WTC11 (cell line): ENCODE data around the gene PRPSAP1. TPM values are rescaled to one million over a fixed set of nuclear protein-coding genes. Genes with fewer than 3 reads are reported as not detected.

Experiments
- ATAC-seq: fragments of 200-7000 bp; cut with Tn5 transposase; 2 replicates; pipeline ENCODE4 v1.10.0; 2021; ENCODE audit warnings: mild to moderate bottlenecking, moderate library complexity
- CTCF ChIA-PET: fragments of 300-600 bp; sonication (Branson Sonifier 250); formaldehyde crosslinking; loops from one replicate; lab custom pipeline; 2021; ENCODE audit warnings: antibody characterized with exemption; lab: Charles Lee
- POLR2A ChIA-PET: fragments of 350-600 bp; sonication (Branson Sonifier 250); formaldehyde crosslinking; loops from one replicate; lab custom pipeline; 2021; ENCODE audit warnings: antibody characterized with exemption; lab: Charles Lee
- DNase-seq: peaks from one replicate; pipeline ENCODE4 v3.0.0; 2021; ENCODE audit warnings: low spot score
- H3K27ac Mint-ChIP-seq: 2 replicates; pipeline ENCODE4 v1.8.0; 2021; ENCODE audit warnings: mixed read lengths
- H3K27me3 Mint-ChIP-seq: 2 replicates; pipeline ENCODE4 v1.8.0; 2021; ENCODE audit warnings: low read depth, mild to moderate bottlenecking, moderate library complexity, mixed read lengths
- H3K36me3 Mint-ChIP-seq: 2 replicates; pipeline ENCODE4 v1.8.0; 2021; ENCODE audit warnings: mixed read lengths
- H3K4me1 Mint-ChIP-seq: 2 replicates; pipeline ENCODE4 v1.8.0; 2022; ENCODE audit warnings: mixed read lengths
- H3K4me3 Mint-ChIP-seq: 2 replicates; pipeline ENCODE4 v1.8.0; 2021; ENCODE audit warnings: mild to moderate bottlenecking, moderate library complexity, mixed read lengths
- H3K9me3 Mint-ChIP-seq: 2 replicates; pipeline ENCODE4 v1.8.0; 2021; ENCODE audit warnings: mixed read lengths
- ESRRA ChIP-seq: sonication (generic); formaldehyde crosslinking; IDR thresholded peaks from 2 replicates; pipeline ENCODE4 v1.8.1; 2022; ENCODE audit warnings: mild to moderate bottlenecking, missing genetic modification reagents, borderline replicate concordance
- ETV6 ChIP-seq: sonication (generic); formaldehyde crosslinking; IDR thresholded peaks from 2 replicates; pipeline ENCODE4 v1.8.1; 2022; ENCODE audit warnings: mild to moderate bottlenecking, missing genetic modification reagents
- IRF2 ChIP-seq: sonication (generic); formaldehyde crosslinking; IDR thresholded peaks from 2 replicates; pipeline ENCODE4 v1.8.0; 2022; ENCODE audit warnings: low read depth, missing genetic modification reagents, borderline replicate concordance
- KAT7 ChIP-seq: sonication (generic); formaldehyde crosslinking; IDR thresholded peaks from 2 replicates; pipeline ENCODE4 v1.8.1; 2023; ENCODE audit warnings: missing genetic modification reagents, mild to moderate bottlenecking, borderline replicate concordance
- NFE2L1 ChIP-seq: sonication (generic); formaldehyde crosslinking; IDR thresholded peaks from 2 replicates; pipeline ENCODE4 v1.8.1; 2023; ENCODE audit warnings: missing genetic modification reagents
- SMAD3 ChIP-seq: sonication (generic); formaldehyde crosslinking; IDR thresholded peaks from 2 replicates; pipeline ENCODE4 v1.8.0; 2022; ENCODE audit warnings: missing genetic modification reagents, mild to moderate bottlenecking, borderline replicate concordance
- ZNF121 ChIP-seq: sonication (generic); formaldehyde crosslinking; IDR thresholded peaks from 2 replicates; pipeline ENCODE4 v1.8.0; 2023; ENCODE audit warnings: missing genetic modification reagents
- ZNF263 ChIP-seq: sonication (generic); formaldehyde crosslinking; IDR thresholded peaks from 2 replicates; pipeline ENCODE4 v1.8.1; 2022; ENCODE audit warnings: low read depth, mild to moderate bottlenecking, moderate library complexity, missing genetic modification reagents
- ZNF671 ChIP-seq: fragments of 250-450 bp; sonication (Bioruptor Pico); IDR thresholded peaks from 2 replicates; pipeline ENCODE4 v1.8.0; 2021; ENCODE audit warnings: mild to moderate bottlenecking
- total RNA-seq: library from RNA; stranded (reverse); gene quantifications from 3 replicates; pipeline ENCODE4 v1.2.3, GENCODE V29; 2021
- TF ChIP-seq, protein P1 (sequence below): sonication (generic); formaldehyde crosslinking; IDR thresholded peaks from 2 replicates; pipeline ENCODE4 v1.8.0; 2022; ENCODE audit warnings: missing genetic modification reagents
- TF ChIP-seq, protein P2 (sequence below): sonication (generic); formaldehyde crosslinking; IDR thresholded peaks from 2 replicates; pipeline ENCODE4 v1.8.1; 2023; ENCODE audit warnings: mild to moderate bottlenecking, missing genetic modification reagents
- TF ChIP-seq, protein P3 (sequence below): sonication (generic); formaldehyde crosslinking; IDR thresholded peaks from 2 replicates; pipeline ENCODE4 v1.8.1; 2023; ENCODE audit warnings: mild to moderate bottlenecking, missing genetic modification reagents, moderate library complexity
- TF ChIP-seq, protein P4 (sequence below): sonication (generic); formaldehyde crosslinking; IDR thresholded peaks from 2 replicates; pipeline ENCODE4 v1.8.0; 2022; ENCODE audit warnings: mild to moderate bottlenecking, missing genetic modification reagents
- TF ChIP-seq, protein P5 (sequence below): sonication (generic); formaldehyde crosslinking; IDR thresholded peaks from 2 replicates; pipeline ENCODE4 v1.8.0; 2023; ENCODE audit warnings: mild to moderate bottlenecking, missing genetic modification reagents
- TF ChIP-seq, protein P6 (sequence below): sonication (generic); formaldehyde crosslinking; conservative IDR thresholded peaks from 2 replicates; pipeline ENCODE4 v1.8.1; 2023; ENCODE audit warnings: mild to moderate bottlenecking, low read depth, missing genetic modification reagents, moderate library complexity
- TF ChIP-seq, protein P7 (sequence below): fragments of 250-450 bp; sonication (Bioruptor Pico); conservative IDR thresholded peaks from 2 replicates; pipeline ENCODE4 v1.9.0; 2021; ENCODE audit warnings: mild to moderate bottlenecking

The PRPSAP1 gene
- total RNA-seq, 1 experiment from 2014 or later: 56.5 TPM

DNA sequence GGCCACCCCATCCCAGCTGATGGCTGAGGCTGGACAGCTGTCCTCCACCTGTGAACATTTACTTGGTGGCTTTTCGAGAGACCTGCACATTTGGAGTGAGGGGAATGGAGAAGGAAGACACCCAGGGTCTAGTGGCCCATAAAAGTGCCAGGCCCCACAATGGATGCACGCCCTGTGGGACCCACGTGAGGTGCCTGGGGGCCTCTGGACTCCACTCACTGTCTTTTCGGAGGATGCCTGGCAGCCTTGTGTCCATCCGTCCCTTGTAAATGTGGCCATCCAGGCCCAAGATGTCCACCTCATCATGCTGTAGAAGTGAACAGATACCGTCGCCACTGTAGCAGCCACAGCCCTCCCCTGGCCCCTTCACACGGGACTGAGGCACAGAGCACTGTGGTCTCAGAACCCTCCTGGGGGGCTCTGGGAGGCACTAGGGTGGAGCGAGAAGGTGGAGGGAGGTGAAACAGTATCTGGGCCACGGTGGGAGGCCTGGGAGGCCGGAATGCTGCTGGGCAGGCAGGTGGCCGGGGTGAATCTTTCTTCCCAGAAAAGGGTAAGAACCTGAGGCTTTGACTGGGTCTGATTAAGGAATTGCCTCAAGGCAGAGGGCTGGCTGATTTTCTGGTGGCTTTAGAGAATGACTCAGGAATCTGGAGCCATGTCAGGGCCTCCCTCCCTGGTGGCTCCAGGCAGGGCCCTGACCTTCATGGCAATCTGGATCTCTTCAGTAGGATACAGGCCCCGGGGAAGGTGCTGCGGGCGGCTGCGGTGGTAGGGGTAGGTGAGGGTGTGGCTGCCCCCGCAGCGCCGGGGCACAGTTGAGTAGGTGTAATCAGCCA lies 77.0 kb downstream of the PRPSAP1 start (continued):
- TF ChIP-seq, protein P1, sequence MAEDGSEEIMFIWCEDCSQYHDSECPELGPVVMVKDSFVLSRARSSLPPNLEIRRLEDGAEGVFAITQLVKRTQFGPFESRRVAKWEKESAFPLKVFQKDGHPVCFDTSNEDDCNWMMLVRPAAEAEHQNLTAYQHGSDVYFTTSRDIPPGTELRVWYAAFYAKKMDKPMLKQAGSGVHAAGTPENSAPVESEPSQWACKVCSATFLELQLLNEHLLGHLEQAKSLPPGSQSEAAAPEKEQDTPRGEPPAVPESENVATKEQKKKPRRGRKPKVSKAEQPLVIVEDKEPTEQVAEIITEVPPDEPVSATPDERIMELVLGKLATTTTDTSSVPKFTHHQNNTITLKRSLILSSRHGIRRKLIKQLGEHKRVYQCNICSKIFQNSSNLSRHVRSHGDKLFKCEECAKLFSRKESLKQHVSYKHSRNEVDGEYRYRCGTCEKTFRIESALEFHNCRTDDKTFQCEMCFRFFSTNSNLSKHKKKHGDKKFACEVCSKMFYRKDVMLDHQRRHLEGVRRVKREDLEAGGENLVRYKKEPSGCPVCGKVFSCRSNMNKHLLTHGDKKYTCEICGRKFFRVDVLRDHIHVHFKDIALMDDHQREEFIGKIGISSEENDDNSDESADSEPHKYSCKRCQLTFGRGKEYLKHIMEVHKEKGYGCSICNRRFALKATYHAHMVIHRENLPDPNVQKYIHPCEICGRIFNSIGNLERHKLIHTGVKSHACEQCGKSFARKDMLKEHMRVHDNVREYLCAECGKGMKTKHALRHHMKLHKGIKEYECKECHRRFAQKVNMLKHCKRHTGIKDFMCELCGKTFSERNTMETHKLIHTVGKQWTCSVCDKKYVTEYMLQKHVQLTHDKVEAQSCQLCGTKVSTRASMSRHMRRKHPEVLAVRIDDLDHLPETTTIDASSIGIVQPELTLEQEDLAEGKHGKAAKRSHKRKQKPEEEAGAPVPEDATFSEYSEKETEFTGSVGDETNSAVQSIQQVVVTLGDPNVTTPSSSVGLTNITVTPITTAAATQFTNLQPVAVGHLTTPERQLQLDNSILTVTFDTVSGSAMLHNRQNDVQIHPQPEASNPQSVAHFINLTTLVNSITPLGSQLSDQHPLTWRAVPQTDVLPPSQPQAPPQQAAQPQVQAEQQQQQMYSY: no peak
- no peak for TF ChIP-seq ESRRA (CRISPR knock-in tag)
- TF ChIP-seq NFE2L1 (CRISPR knock-in tag): no peak
- TF ChIP-seq, protein P2, sequence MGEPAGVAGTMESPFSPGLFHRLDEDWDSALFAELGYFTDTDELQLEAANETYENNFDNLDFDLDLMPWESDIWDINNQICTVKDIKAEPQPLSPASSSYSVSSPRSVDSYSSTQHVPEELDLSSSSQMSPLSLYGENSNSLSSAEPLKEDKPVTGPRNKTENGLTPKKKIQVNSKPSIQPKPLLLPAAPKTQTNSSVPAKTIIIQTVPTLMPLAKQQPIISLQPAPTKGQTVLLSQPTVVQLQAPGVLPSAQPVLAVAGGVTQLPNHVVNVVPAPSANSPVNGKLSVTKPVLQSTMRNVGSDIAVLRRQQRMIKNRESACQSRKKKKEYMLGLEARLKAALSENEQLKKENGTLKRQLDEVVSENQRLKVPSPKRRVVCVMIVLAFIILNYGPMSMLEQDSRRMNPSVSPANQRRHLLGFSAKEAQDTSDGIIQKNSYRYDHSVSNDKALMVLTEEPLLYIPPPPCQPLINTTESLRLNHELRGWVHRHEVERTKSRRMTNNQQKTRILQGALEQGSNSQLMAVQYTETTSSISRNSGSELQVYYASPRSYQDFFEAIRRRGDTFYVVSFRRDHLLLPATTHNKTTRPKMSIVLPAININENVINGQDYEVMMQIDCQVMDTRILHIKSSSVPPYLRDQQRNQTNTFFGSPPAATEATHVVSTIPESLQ (CRISPR knock-in tag): no peak
- TF ChIP-seq, protein P3, sequence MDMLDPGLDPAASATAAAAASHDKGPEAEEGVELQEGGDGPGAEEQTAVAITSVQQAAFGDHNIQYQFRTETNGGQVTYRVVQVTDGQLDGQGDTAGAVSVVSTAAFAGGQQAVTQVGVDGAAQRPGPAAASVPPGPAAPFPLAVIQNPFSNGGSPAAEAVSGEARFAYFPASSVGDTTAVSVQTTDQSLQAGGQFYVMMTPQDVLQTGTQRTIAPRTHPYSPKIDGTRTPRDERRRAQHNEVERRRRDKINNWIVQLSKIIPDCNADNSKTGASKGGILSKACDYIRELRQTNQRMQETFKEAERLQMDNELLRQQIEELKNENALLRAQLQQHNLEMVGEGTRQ (CRISPR knock-in tag): no peak
- no peak for TF ChIP-seq ZNF671 (CRISPR knock-in tag)
- no peak for TF ChIP-seq ETV6 (CRISPR knock-in tag)
- TF ChIP-seq, protein P4, sequence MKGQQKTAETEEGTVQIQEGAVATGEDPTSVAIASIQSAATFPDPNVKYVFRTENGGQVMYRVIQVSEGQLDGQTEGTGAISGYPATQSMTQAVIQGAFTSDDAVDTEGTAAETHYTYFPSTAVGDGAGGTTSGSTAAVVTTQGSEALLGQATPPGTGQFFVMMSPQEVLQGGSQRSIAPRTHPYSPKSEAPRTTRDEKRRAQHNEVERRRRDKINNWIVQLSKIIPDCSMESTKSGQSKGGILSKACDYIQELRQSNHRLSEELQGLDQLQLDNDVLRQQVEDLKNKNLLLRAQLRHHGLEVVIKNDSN (CRISPR knock-in tag): no peak
- TF ChIP-seq ZNF263 (CRISPR knock-in tag): no peak

DNA sequence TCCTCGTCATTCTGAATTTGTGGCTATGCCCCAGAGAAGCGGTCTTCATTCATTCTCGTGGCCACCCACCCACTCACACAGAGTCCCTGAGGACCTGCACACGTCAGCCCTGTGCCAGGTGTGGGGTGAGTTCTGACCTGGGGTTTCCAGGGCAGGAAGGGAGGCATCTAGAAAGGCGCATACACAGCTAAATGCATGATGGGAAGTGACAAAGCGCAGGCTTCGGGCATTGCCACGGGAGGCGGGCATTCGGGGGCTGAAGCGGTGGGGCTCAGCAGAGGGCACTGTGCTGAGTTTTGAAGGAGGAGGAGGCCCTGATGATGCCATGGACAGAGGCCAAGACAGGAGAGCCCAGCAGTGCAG lies 77.7 kb downstream of the PRPSAP1 start:
- Mint-ChIP-seq H3K4me1 (peaks cover 5% of the 10 kb centered on the region; the same call in 1 of the 2 replicates), H3K9me3 (no peaks in the 10 kb centered on the region), H3K27ac (no peak overlapping the region; the same call in 1 of the 2 replicates), H3K27me3 (no peaks in the 10 kb centered on the region), H3K36me3 (no peaks in the 10 kb centered on the region), H3K4me3 (no peak overlapping the region)
- ChIA-PET CTCF (interaction anchor here (0.7 to 2.2 kb wide), 3 partner anchors 29 to 151 kb away, joined by 3 to 5 read pairs (median 5); no protein-coding TSS in a partner anchor), POLR2A (no interaction called here)
- ATAC-seq (no peak), DNase-seq (no peak)
- TF ChIP-seq, protein P4 (CRISPR knock-in tag): no peak
- TF ChIP-seq SMAD3 (CRISPR knock-in tag) (no peak), KAT7 (CRISPR knock-in tag) (no peak), ETV6 (CRISPR knock-in tag) (no peak), ZNF121 (CRISPR knock-in tag) (no peak), IRF2 (CRISPR knock-in tag) (no peak)
- TF ChIP-seq, protein P5, sequence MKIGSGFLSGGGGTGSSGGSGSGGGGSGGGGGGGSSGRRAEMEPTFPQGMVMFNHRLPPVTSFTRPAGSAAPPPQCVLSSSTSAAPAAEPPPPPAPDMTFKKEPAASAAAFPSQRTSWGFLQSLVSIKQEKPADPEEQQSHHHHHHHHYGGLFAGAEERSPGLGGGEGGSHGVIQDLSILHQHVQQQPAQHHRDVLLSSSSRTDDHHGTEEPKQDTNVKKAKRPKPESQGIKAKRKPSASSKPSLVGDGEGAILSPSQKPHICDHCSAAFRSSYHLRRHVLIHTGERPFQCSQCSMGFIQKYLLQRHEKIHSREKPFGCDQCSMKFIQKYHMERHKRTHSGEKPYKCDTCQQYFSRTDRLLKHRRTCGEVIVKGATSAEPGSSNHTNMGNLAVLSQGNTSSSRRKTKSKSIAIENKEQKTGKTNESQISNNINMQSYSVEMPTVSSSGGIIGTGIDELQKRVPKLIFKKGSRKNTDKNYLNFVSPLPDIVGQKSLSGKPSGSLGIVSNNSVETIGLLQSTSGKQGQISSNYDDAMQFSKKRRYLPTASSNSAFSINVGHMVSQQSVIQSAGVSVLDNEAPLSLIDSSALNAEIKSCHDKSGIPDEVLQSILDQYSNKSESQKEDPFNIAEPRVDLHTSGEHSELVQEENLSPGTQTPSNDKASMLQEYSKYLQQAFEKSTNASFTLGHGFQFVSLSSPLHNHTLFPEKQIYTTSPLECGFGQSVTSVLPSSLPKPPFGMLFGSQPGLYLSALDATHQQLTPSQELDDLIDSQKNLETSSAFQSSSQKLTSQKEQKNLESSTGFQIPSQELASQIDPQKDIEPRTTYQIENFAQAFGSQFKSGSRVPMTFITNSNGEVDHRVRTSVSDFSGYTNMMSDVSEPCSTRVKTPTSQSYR (CRISPR knock-in tag): no peak
- TF ChIP-seq, protein P6, sequence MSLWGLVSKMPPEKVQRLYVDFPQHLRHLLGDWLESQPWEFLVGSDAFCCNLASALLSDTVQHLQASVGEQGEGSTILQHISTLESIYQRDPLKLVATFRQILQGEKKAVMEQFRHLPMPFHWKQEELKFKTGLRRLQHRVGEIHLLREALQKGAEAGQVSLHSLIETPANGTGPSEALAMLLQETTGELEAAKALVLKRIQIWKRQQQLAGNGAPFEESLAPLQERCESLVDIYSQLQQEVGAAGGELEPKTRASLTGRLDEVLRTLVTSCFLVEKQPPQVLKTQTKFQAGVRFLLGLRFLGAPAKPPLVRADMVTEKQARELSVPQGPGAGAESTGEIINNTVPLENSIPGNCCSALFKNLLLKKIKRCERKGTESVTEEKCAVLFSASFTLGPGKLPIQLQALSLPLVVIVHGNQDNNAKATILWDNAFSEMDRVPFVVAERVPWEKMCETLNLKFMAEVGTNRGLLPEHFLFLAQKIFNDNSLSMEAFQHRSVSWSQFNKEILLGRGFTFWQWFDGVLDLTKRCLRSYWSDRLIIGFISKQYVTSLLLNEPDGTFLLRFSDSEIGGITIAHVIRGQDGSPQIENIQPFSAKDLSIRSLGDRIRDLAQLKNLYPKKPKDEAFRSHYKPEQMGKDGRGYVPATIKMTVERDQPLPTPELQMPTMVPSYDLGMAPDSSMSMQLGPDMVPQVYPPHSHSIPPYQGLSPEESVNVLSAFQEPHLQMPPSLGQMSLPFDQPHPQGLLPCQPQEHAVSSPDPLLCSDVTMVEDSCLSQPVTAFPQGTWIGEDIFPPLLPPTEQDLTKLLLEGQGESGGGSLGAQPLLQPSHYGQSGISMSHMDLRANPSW (CRISPR knock-in tag): no peak
- TF ChIP-seq, protein P7, sequence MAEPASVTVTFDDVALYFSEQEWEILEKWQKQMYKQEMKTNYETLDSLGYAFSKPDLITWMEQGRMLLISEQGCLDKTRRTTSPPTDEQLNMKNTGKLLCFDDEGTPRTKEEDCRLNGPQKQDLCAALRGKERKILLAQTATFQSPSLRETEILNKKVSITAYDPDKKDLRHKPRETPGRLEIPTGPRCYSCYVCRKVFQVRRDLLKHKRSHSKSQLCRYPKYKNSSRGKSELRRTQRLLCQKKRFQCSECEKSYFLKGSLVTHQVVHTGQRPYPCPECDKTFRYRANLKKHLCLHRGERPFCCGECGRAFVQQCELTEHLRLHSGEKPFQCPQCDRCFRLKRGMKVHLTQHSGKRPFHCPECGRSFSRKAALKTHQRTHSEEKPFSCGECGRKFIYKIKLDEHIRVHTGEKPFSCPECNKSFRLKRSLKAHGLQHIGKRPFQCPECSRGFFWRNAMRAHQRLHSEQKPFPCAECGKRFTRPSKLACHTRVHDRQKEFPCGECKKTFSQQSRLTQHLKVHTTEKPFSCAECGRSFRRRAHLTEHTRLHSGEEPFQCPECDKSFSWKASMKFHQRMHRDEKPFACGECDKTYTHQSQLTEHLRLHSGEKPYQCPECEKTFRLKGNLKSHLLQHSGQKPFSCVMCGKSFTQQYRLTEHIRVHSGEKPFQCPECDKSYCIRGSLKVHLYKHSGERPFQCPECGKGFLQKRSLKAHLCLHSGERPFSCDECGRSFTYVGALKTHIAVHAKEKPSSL (CRISPR knock-in tag): no peak
